Nephron progenitor cell (in vitro differentiated cells): Measurements from ENCODE around the gene VSTM2L.

Source experiments
- DNase-seq: peaks from one replicate; pipeline ENCODE4 v3.0.0; 2021
- H3K27ac Mint-ChIP-seq: 2 replicates; pipeline ENCODE4 v1.8.0; 2021; ENCODE audit warnings: mild to moderate bottlenecking, moderate library complexity, mixed read lengths
- H3K27me3 Mint-ChIP-seq: 2 replicates; pipeline ENCODE4 v1.8.0; 2021; ENCODE audit warnings: mild to moderate bottlenecking, low read depth, mixed read lengths; ENCODE audit not compliant: poor library complexity
- H3K36me3 Mint-ChIP-seq: 2 replicates; pipeline ENCODE4 v1.8.0; 2021; ENCODE audit warnings: low read depth, mixed read lengths
- H3K4me1 Mint-ChIP-seq: 2 replicates; pipeline ENCODE4 v1.8.0; 2021; ENCODE audit warnings: mixed read lengths
- H3K4me3 Mint-ChIP-seq: 2 replicates; pipeline ENCODE4 v1.8.0; 2021; ENCODE audit warnings: mild to moderate bottlenecking, moderate library complexity, mixed read lengths
- H3K9me3 Mint-ChIP-seq: 2 replicates; pipeline ENCODE4 v1.8.0; 2021; ENCODE audit warnings: mild to moderate bottlenecking, moderate library complexity, mixed read lengths
- CTCF ChIP-seq: fragments of 200-600 bp; sonication (generic); IDR thresholded peaks from 2 replicates; pipeline ENCODE4 v1.5.0; 2021; ENCODE audit warnings: antibody characterized with exemption

VSTM2L gene

GRCh38 chr20:37895166-37895565, 7.8 kb upstream of the VSTM2L start:
- Mint-ChIP-seq H3K36me3 (no peaks in the 10 kb centered on the region), H3K4me1 (peaks cover 6% of the 10 kb centered on the region), H3K9me3 (no peaks in the 10 kb centered on the region), H3K27ac (no peak overlapping the region), H3K4me3 (no peak overlapping the region), H3K27me3 (peaks cover 32% of the 10 kb centered on the region)
- no peak for TF ChIP-seq CTCF
- DNase-seq = no peak

- peak; percentile 40 for TF ChIP-seq CTCF
- peak; percentile 48 for DNase-seq
- no peak overlapping the region for H3K27ac Mint-ChIP-seq
- no peaks in the 10 kb centered on the region for H3K36me3 Mint-ChIP-seq
- no peak overlapping the region for H3K4me3 Mint-ChIP-seq
- H3K9me3 Mint-ChIP-seq = no peaks in the 10 kb centered on the region
- peaks cover 51% of the 10 kb centered on the region for H3K27me3 Mint-ChIP-seq
- peaks cover 7% of the 10 kb centered on the region for H3K4me1 Mint-ChIP-seq
Observed at GRCh38 chr20:37896932-37897548, 5.9 kb upstream of the VSTM2L start.

DNA sequence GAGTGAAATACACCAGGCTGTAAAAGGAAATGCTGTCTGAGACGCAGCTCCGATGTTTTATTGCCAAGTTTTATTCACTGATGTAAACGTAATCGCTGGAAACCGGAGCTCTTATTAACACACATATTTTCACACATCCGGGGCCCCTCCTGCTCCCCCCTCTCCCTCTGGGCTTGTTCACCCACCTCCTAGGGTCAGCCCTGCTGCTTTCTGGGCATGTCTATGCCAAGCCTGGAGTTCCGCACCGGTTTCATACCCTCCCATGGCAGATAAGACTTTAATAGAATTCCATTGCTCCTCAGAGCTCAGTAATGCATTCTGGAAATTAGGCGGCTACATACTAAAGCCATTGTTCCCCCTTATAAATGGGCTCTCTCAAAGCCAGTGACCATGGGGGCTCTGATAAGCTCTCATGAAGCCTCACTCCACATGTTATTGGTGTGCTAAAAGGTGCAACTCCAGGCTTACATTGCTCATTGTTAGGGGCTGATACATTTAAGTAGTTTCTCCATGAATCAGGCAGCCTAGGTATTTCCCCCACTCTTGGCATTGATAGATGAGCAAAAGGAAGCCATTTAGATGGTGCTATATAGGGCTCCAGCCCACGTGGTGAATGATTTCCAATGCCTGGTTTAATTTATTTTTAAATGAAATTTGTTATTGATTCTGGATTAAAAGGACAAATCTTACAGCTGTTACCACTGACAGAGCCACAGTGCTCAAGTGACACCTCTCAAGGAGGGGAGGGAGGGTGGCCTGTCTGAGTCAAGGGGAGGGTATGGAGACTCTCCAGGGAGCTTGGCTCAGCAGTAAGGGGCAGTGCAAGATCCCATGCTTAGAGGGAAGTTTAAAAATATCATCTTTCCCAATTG, 4.5 kb upstream of the VSTM2L start:
- Mint-ChIP-seq H3K4me1 (peaks cover 12% of the 10 kb centered on the region), H3K27me3 (peaks cover 50% of the 10 kb centered on the region), H3K27ac (no peak overlapping the region), H3K9me3 (no peaks in the 10 kb centered on the region), H3K36me3 (no peaks in the 10 kb centered on the region), H3K4me3 (no peak overlapping the region)
- no peak for DNase-seq
- TF ChIP-seq CTCF = no peak

DNA sequence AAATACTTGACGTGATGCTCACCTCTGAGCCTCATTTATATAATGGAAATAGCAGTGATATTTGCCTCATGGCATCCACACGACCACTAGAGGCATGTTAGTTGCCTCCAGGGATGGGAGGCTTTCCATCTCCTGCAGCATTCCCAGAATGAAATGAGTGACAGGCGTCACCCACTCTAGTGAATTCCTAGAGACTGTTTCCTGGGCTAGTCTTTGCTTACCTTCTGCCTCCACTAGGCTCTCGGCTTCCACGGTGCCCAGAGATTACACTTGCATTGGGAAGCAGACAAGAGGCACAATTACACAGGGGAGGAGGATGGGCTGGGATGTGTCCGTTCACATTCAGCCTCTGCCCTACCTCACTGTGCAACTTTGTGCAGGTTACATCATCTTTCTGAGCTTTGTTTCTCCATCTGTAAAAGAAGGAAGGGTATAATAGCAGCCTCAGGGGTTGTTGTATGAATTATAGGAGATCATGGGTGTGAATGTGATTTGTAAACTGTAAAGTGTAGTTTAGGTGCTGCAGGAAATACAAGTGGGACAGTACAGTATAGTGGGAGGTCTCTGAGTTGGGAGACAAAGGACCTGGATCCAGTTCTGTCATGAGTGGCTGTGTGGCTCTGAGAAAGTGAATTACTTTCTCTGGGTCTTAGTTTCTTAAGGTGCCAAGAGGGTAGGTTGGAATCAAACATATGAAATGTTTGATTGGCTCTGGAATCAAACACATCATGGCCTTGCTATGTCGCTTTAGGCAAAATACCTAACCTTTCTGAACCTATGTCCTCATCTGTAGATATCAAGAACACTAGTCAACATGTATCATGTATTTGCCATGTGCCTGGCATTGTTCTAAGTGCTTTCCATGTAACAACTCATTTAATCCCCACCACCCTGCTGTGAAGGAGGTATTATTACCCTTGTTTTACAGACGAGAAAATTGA, 3.6 kb upstream of the VSTM2L start:
- Mint-ChIP-seq H3K4me1 (peaks cover 18% of the 10 kb centered on the region), H3K4me3 (no peak overlapping the region), H3K36me3 (peaks cover 3% of the 10 kb centered on the region), H3K27ac (no peak overlapping the region), H3K9me3 (no peaks in the 10 kb centered on the region), H3K27me3 (peaks cover 59% of the 10 kb centered on the region)
- no peak for TF ChIP-seq CTCF
- no peak for DNase-seq

- Mint-ChIP-seq H3K4me3 (peak overlapping the region; percentile 49), H3K4me1 (peaks cover 26% of the 10 kb centered on the region), H3K9me3 (no peaks in the 10 kb centered on the region), H3K27ac (no peak overlapping the region), H3K27me3 (peaks cover 64% of the 10 kb centered on the region), H3K36me3 (peaks cover 3% of the 10 kb centered on the region)
- peak; percentile 77 for DNase-seq
- no peak for TF ChIP-seq CTCF
Observed at GRCh38 chr20:37901240-37901639, 1.7 kb upstream of the VSTM2L start.
